Umbilical cord (tissue), 2 donors: ENCODE data around the gene STKLD1. TPM values are rescaled to one million over a fixed set of nuclear protein-coding genes. Genes with fewer than 3 reads are reported as not detected.

Source experiments
- DNase-seq: peaks from one replicate; pipeline ENCODE4 v3.0.0-alpha.2; 2015; ENCODE audit warnings: low spot score
- total RNA-seq: library from RNA; depleted of rRNA; stranded (reverse); fragments of >200 nt; gene quantifications from one replicate; pipeline ENCODE4 v1.2.3, GENCODE V29; 2014; ENCODE audit warnings: low replicate concordance; ENCODE audit not compliant: insufficient read depth

STKLD1 gene
- total RNA-seq, 1 donor from 2014 or later, result 7.5 TPM

DNA sequence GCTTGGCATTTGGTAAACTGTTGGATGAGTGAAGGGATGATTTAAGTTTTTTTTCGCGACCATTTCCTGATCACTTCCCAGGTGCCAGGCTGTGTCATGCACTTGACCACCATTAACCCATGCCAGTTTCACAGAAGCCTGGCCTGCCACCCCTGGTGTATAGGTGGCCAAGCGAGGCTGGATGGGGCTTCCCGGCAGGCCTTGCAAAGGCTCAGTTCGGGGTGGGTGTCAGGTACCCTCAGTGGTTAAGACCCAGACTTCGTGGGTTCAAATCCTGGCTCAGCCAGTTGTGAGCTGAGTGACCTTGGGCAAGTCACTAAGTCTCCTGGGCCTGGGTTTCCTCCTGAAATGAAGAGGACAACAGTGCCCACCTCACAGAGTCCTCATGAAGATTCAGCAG is 30.6 kb upstream of the STKLD1 start:
- DNase-seq, result no peak

DNA sequence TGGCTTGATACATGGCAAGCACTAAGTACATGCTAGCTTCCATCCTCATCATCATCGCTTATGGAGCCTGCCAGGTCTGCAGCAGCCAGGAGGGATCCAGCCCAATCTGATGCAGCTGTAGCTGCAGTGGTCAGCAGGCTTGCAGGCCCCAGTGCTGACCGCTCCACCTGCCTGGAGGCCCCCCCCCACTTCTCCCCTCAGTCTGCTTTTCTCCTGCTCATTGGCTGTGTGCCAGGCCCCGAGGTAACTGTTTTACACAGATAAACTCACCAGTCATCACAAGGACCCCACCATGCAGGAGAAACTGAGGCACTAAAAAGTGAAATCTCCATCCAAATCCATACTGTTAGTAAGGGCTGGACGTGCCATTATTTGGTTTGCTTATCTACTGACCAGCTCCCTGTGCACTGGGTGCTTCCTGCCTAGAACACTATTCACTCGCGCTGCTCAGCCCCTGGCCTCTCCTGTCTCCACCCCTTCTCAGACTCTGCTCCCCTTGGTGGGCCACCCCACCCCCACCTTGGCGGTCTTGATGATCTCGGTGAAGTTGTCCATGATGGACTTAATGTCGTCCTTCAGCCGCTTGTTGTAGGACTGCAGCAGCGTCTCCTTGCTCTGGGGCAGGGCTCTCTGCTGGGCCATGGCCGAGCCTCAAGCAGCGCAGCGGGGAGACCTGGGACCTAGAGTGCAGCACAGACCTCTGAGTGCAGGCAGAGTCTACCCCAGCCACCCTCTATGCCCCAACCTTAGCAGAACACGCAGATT is 30.0 kb upstream of the STKLD1 start:
- DNase-seq, result no peak

DNA sequence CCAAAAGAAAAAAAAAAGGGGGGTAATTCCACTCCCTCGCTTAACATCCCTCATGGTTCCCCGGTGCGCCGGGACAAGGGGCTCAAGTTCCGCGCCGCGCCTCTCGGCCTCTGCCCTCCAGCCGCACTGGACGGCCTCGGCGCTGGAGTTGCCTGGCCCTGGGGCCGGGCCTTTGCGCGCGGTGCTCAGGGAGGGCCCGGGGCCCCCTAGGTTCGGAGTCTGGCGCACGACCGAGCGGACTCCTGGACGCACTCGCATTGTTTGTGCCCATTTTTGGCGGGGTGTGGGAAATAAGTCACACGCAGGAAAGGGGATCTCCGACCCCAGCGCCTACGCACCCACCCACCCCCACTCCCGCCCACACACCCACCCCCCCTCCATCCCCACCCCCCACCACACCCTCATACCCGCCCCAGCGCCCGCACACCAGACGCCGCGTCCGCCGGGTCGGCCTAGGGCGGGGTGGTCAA is 28.6 kb upstream of the STKLD1 start:
- peak; percentile 47 for DNase-seq

DNA sequence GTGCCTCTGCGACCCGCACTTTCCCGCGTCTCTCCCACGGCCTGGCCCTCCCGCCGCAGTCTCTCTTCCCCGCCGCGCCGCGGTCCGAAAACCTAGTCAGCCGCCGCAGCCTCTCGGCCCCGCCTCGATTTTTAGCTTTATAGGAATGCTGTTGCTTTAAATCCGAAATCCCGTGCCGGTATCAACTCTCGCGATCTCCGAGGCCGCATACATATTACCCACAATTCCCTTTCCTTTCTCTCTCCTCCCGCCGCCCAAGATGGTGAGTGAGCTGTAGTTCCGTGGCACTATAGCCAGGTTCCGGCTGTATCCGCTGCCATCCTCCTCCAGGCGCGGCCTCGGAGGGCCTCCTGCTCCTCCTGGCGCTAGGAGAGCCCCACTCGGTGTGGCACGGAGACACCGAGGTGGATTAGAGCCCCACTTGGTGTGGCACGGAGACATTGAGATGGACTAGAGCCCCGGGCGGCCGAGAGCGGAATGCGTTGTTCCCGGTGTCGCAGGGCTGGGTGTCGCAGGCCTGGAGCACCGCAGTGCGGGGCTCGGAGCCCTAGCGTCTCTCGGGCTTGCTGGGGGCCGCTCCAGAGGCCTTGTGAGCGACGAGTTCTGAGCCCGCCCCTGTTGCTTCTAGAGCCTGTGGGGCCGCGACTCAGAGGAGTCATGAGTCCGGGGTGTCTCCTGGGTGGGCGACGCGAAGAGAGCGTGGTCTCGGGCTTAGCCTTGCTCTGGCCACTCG is 28.0 kb upstream of the STKLD1 start, which contains the start of the genes MED22 and RPL7A:
Gene MED22, minus strand, starts transcription at position 147 of the 733 bp plus-strand sequence. CDS start 1,469 bp downstream, outside the sequence.
Gene RPL7A, plus strand, starts transcription at position 234 of the 733 bp plus-strand sequence. Its CDS starts 26 bp downstream, at position 260.
- DNase-seq, result peak; percentile 98

DNA sequence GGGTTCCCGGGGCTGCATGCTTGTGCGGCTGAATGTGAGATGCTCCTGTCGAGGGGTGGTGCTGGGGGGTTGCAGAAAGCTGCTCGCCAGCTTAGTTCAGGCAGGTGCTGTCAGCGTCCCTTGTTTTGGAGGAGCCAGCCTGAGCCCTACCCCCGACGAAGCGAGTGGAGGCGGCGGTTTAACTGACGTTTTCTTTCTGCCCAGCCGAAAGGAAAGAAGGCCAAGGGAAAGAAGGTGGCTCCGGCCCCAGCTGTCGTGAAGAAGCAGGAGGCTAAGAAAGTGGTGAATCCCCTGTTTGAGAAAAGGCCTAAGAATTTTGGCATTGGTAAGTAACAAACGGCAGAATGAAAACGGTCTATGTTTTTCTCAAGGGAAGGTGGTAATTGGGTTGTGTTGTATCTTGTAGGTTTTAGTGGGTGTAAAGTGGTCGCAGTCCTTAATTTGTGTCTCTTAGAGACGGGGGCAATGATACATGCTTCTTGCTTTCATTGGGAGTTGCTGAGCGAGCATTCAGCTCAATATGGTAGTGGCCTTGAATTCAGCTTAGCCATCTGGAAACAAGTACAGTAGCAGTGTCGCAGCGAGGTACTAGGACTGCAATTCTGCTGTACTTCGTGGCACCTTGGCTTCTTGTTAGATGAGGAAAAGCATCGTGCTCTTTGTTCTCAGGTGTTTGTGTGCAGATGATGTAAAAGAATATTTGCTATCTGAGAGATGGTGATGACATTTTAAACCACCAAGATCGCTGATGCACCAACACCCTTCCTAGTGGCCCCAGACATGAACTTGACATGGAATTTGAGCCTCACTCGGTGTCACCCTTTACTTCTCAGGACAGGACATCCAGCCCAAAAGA is 27.2 kb upstream of the STKLD1 start:
- no peak for DNase-seq

DNA sequence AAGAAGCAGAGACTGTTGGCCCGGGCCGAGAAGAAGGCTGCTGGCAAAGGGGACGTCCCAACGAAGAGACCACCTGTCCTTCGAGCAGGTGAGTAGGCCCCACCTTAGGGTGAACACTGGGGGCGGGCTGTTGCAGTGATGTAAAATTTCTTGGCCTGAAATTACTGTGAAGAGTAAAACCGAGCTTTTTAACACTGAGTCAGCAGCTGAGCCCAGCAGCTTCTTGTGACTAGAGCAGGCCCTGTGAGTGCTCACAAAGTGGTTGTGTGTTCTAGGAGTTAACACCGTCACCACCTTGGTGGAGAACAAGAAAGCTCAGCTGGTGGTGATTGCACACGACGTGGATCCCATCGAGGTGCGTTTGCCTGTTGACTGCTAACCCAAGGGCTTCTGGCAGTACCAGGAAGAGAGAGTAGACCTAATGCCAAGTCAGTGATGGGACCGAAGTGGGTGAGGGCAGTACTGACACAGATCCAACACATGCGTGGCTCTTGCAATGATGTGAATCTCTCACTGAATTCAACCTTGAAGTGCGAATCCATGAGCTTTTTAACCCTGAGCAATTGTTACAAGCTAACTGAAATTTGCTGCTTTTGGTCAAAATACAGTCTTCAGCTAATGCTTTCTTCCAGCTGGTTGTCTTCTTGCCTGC is 26.1 kb upstream of the STKLD1 start:
- DNase-seq, result no peak

DNA sequence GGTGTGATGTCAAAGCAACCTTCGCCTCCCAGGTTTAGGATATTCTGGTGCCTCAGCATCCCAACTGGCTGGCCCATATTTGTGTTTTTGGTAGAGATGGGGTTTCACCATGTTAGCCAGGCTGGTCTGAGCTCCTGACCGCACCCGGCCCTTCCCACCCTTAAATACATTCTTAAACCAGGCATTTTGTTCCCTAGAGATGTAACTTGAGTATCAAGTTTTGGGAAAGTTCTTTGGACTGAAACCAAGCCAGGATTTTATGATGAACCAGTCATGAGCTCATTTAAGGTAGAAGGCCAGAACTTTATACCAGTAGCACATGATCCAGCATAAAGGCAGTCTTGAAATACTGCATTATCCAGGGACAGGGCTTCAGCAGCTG is 24.6 kb upstream of the STKLD1 start:
- DNase-seq, result no peak

DNA sequence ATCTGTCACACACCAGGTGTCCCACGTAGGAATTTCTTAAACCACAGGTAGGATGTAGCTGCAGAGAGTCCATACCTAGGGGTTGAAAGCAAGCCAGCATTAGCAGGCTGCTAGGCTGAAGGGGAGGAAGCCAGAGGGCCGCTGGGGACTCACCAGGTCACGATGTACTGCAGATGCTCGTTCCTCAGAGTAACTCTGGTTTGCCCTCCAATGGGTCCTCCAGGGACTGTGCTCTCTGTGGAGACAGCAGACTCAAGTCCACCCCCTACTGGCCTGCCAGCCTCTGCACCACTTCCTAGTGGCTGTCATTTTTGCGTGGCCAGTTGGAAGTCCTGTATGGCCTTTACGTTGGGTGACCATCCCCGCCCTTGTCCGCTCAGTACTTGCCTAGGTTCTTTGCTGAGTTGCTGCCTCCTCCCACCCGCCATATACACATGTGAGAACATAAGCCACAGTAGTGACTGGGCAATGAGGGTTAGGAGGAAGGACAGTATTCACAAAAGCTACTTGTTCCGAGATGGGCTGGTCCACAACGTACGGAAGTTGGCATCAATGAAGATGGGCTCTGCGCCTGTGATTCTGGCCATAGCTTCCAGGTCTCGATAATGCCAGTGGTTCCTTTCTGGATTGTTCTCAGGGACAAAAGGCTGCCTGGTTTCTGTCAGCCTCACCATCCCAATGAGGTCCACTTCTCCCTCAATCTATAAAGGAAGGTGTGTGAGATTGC is 24.1 kb upstream of the STKLD1 start:
- DNase-seq, result no peak

DNA sequence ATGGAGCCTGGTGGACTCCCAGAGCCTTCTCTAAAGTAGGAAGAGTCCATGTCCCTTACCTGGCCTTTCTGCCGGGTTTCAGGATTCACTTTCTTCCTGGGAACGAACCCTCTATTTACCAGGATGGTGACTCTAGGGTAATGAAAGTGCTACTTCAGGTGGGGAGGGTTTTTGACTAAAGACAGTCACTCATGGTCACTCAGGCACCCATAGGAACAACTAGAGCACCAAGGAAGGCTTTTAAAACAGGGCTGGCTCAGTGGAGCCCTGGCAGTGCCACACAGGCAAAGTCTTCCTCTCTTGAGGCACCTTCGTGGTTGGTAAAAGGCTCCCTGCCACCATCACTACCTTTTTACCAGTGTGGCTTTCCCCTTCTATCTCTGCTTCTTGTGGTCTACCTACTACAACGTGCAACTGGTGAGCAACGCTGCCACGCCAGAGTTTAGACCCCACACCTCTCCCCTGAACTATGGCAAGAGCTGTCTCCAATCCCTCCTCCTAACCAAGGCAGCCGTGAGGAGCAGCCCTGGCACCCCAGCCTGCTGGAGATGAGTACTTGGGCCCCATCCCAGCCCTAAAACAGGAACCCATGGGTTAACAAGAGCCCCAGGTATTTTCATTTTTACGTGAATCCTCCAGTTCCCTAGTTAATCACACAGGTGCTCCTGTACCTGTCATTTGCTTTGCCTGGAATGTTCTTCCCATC is 23.4 kb upstream of the STKLD1 start:
- no peak for DNase-seq

DNA sequence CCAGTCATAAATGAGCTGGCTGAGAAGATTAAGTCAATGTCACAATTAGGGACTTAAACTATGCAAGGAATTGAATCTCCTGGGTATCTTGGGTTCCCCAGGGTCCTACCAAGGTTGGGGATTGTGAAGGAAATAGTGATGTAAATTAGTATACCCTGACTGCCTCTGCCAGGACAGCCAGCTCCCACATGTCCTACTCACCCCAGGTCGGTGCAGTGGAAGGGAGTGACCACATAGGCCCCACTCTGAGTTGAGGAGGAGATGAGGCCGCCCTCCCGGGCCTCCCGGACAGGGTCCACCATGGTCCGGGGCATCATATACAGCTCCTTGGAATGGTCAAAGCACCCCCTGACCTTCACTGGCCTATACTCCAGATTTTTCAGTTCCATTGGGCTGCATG is 22.6 kb upstream of the STKLD1 start:
- DNase-seq, result no peak

DNA sequence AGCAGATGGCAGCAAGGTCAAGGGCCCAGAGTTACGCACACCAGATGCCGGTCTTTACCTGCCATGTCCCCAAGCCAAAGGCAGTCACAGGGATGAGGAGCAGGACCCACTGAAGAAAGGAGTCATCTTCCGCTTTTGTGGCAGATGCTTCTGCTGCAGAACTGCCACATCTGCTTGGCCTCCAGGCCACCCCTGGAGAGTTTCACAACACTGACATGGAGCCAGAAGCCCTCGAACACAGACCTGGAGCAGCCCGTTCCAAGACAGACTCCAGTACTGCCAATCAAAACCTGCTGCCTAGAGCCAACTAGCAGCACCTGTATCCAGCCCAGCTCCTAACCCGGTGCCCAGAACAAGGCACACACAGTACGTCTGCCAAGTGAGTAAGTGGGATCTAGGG is 21.4 kb upstream of the STKLD1 start:
- DNase-seq, result no peak

DNA sequence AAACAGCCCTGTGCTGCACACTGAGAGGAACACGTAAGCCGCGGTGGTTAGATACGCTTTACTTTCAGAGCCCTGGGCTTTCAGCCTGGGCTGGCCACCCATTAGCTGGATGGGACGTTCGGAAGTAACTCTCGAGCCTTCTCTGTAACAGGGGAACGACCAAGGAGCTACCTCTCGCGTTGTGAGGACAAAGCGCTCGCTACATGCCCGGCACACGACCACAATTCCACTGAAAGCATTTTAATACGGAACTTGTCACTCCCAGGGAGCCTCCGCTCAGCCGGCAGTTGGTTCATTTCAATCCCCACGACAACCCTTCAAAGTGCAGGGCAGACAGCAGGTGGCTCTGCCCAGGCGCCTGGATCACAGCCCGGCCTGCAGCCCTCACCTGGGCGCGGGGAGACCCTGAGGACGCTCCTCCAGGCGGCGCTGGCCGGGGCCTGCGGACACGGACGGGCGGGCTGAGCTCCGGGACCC is 20.2 kb upstream of the STKLD1 start:
- no peak for DNase-seq

DNA sequence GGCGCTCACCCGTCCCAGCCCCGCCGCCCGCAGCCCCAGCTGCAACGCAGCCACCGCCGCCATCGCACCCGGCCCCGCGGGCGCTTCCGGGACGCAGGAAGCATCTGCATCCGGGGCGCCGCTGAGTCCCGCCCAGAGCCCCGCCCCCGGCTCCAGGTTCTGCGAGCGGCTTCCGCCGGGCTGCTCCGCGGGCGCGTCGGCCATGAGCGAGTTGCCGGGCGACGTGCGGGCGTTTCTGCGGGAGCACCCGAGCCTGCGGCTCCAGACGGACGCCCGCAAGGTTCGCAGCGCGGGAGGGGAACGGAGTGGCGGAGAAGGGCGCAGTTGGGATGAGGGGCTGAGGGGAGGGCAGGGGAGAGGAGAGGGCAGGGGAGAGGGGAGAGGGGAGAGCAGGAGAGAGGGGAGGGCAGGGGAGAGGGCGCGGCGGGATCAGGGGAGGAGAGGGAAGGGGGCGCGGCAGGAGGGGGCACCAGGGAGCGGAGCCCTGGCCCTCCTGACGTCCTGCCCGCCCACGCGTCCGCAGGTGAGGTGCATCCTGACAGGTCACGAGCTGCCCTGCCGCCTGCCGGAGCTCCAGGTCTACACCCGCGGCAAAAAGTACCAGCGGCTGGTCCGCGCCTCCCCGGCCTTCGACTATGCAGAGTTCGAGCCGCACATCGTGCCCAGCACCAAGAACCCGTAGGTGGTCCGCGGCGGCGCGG is 19.6 kb upstream of the STKLD1 start, which contains the start of the genes SURF1 and SURF2:
Gene SURF1, minus strand, starts transcription at position 97 of the 701 bp plus-strand sequence. Its CDS starts 34 bp downstream, at position 63.
Gene SURF2, plus strand, starts transcription at position 160 of the 701 bp plus-strand sequence. Its CDS starts 43 bp downstream, at position 203.
- peak; percentile 88 for DNase-seq

DNA sequence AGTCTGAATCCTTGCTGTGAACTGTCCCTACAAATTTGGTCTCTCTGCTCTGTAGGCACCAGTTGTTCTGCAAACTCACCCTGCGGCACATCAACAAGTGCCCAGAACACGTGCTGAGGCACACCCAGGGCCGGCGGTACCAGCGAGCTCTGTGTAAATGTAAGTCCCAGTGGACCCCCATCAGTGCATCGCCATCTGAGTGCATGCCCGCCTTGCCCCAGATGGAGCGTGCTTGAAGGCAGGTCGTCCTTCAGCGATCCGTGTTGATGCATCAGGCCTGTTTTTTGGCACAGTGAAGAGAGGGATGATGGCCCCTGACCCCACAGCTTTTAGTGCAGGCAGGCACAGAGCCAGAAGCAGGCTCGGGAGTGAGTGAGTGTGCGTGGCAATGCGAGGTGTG is 18.5 kb upstream of the STKLD1 start:
- DNase-seq, result no peak

DNA sequence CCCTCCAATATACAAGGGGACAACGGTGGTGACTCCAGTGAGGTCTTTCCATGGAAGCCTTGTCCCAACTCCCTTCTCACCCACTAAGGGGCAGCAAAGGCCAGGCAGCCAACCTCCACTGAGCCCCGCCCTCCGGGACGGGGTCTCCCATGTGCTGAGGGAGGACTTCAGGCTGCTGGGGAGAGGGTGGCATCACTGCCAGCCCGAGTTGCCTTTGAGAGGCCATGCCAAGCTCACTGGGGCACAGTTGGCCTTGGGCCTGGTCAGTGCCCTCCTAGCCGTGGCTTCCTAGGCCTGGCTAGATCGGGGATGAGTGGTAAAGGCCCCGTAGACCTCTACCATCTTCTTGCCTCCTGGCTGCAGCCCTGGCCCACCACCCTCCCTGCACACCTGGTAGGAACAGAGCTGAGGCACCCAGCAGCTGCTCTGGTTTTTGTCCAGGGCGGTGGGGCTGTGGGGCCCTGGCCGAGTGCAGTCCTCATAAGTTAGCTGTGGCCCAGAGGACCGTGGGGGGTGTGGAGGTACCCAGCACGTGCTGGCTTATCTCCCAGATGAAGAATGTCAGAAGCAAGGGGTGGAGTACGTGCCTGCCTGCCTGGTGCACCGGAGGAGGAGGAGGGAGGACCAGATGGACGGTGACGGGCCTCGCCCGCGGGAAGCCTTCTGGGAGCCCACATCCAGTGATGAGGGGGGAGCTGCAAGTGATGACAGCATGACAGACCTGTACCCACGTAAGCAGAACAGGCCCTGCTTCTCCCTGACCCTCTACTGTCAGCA is 16.6 kb upstream of the STKLD1 start:
- DNase-seq, result peak; percentile 37

DNA sequence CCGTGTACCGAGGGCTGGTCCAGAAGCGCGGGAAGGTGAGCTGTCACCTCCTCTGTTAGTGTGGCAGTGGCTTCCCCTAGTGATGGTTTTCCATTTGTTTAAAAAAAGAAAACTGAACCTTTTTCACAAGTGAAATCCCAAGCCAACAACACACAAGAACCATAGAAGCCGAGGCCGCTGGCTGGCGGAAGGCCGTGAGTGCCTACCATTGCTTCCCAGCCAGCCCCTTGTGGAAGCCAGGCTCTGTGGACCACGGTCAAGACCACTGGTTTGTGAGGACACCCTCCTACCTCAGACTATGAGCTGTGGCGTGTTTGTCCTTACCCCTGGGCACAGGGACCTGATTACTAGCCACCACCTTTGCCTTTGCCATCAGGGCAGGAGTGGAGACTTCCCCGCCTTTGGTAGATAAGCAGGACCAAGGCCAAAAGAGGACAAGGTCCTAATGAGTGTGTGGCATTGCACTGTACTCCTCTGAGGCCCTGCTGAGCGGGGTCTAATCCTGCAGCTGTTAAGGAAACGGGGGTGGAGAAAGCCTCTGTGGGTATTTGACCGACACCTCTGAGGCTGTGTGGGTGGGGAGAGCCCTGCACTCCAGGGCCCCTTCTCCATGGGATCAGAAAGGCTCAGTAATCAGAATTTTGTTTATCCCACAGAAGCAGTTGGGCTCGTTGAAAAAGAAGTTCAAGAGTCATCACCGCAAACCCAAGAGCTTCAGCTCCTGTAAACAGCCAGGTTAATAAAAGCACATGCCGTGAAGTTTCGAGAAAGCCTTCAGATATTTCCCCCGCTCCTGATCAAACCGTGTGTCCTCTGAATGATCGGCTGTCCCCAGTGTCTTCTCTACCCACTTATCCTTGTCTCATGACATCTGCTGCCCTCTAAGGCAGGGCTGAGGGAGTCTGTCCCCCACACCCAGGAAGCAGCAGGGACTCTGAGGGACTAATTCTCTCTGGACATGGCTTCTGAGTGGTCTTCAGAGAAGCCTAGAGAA is 15.5 kb upstream of the STKLD1 start:
- no peak for DNase-seq
